OCI-LY7 (cell line): ENCODE data around the gene KSR1. TPM values are rescaled to one million over a fixed set of nuclear protein-coding genes. Genes with fewer than 3 reads are reported as not detected.

Experiments
- BruUV-seq: library from RNA; stranded (reverse); fragments of 400-500 nt; replicated peaks from 2 replicates; lab custom pipeline; 2021; lab: Mats Ljungman, UMichigan
- CTCF ChIA-PET: fragments of 300-600 bp; sonication (Branson Sonifier 250); formaldehyde crosslinking; loops from one replicate; lab custom pipeline; 2022; ENCODE audit warnings: antibody characterized with exemption; ENCODE audit not compliant: unreplicated experiment; lab: Charles Lee
- POLR2A ChIA-PET: fragments of 300-600 bp; sonication (Branson Sonifier 250); formaldehyde crosslinking; loops from one replicate; lab custom pipeline; 2022; ENCODE audit warnings: antibody characterized with exemption; lab: Charles Lee
- DNase-seq: peaks from one replicate; pipeline ENCODE4 v3.0.0-alpha.2; 2015; ENCODE audit warnings: low spot score
- H2AFZ ChIP-seq: fragments of 200-600 bp; sonication (generic), shearing (Covaris generic); 2 replicates; pipeline ENCODE4 v1.6.1; 2014; ENCODE audit warnings: mild to moderate bottlenecking, antibody characterized with exemption, low read length, moderate library complexity
- H3K27ac ChIP-seq: fragments of 200-600 bp; sonication (generic); 2 replicates; pipeline ENCODE4 v1.5.1; 2014; ENCODE audit warnings: mixed run types, low read depth, mild to moderate bottlenecking, moderate library complexity, low read length, inconsistent platforms; ENCODE audit not compliant: poor library complexity, severe bottlenecking
- H3K36me3 ChIP-seq: fragments of 200-600 bp; sonication (generic); 2 replicates; pipeline ENCODE4 v1.6.1; 2014; ENCODE audit warnings: mild to moderate bottlenecking, antibody characterized with exemption, low read length, moderate library complexity, mixed read lengths; ENCODE audit not compliant: insufficient read depth
- H3K4me1 ChIP-seq: fragments of 200-600 bp; sonication (generic); 2 replicates; pipeline ENCODE4 v1.5.1; 2014; ENCODE audit warnings: mild to moderate bottlenecking, low read length; ENCODE audit not compliant: insufficient read depth, poor library complexity, severe bottlenecking
- H3K4me2 ChIP-seq: fragments of 200-600 bp; sonication (generic); 2 replicates; pipeline ENCODE4 v1.6.1; 2014; ENCODE audit warnings: mild to moderate bottlenecking, low read length
- H3K4me3 ChIP-seq: fragments of 200-600 bp; sonication (generic); 2 replicates; pipeline ENCODE4 v1.5.1; 2014; ENCODE audit warnings: mild to moderate bottlenecking, low read depth, low read length; ENCODE audit not compliant: poor library complexity, severe bottlenecking
- H3K79me2 ChIP-seq: fragments of 200-600 bp; sonication (generic); 2 replicates; pipeline ENCODE4 v1.6.1; 2016; ENCODE audit warnings: low read depth, mild to moderate bottlenecking, low read length, moderate library complexity, mixed read lengths; ENCODE audit not compliant: insufficient read depth
- H3K9me2 ChIP-seq: fragments of 200-600 bp; sonication (generic); 2 replicates; pipeline ENCODE4 v1.6.1; 2016; ENCODE audit warnings: mild to moderate bottlenecking, low read length, mixed read lengths; ENCODE audit not compliant: insufficient read depth
- H3K9me3 ChIP-seq: fragments of 200-600 bp; sonication (generic); 2 replicates; pipeline ENCODE4 v1.6.1; 2014; ENCODE audit warnings: mild to moderate bottlenecking, mixed run types, low read length, mixed read lengths
- H4K20me1 ChIP-seq: fragments of 200-600 bp; sonication (generic); 2 replicates; pipeline ENCODE4 v1.6.1; 2014; ENCODE audit warnings: mild to moderate bottlenecking, antibody characterized with exemption, low read length, moderate library complexity, mixed read lengths; ENCODE audit not compliant: insufficient read depth
- CTCF ChIP-seq: fragments of 200-600 bp; sonication (generic); conservative IDR thresholded peaks from 2 replicates; pipeline ENCODE4 v1.5.1; 2014; ENCODE audit warnings: mild to moderate bottlenecking, antibody characterized with exemption, low read length, moderate library complexity, mixed read lengths
- EZH2phosphoT487 ChIP-seq: fragments of 200-600 bp; sonication (generic); IDR thresholded peaks from 2 replicates; pipeline ENCODE4 v1.6.1; 2018; ENCODE audit warnings: low read depth, borderline replicate concordance, mild to moderate bottlenecking, mixed run types, antibody characterized with exemption, low read length, moderate library complexity, mixed read lengths
- intact Hi-C: fragments of 100-400 bp; cut with micrococcal nuclease; formaldehyde crosslinking; loops from one replicate; pipeline ENCODE4 v1.10.0; 2022; ENCODE audit not compliant: unreplicated experiment
- total RNA-seq, 2 experiments: library from RNA; depleted of rRNA in 1 of 2; stranded (reverse); fragments of >200 nt in 1 of 2; shearing (Covaris generic) in 1 of 2; gene quantifications; 2 replicates each; pipeline ENCODE4 v1.2.3, GENCODE V29; 2014 to 2022

Gene KSR1
- total RNA-seq, 2 experiments from 2014 or later: 2.2 to 4.1 TPM

- Histone ChIP-seq H3K4me1 (no peaks in the 10 kb centered on the region), H3K27ac (no peak overlapping the region), H3K36me3 (no peaks in the 10 kb centered on the region), H3K4me2 (no peak overlapping the region), H3K9me3 (no peaks in the 10 kb centered on the region), H4K20me1 (no peaks in the 10 kb centered on the region), H3K79me2 (no peaks in the 10 kb centered on the region), H3K4me3 (no peak overlapping the region), H2AFZ (no peak overlapping the region), H3K9me2 (no peaks in the 10 kb centered on the region)
- ChIA-PET POLR2A (no interaction called here), CTCF (no interaction called here)
- DNase-seq: no peak
- TF ChIP-seq CTCF (no peak), EZH2phosphoT487 (no peak)
- intact Hi-C loops: no loop called here
- no TSS peak for BruUV-seq
Observed at GRCh38 chr17:27551701-27552248, 95.5 kb downstream of the KSR1 start.

- Histone ChIP-seq H3K36me3 (no peaks in the 10 kb centered on the region), H3K4me3 (no peak overlapping the region), H2AFZ (no peak overlapping the region), H3K4me2 (no peak overlapping the region), H3K79me2 (no peaks in the 10 kb centered on the region), H3K9me2 (no peaks in the 10 kb centered on the region), H4K20me1 (no peaks in the 10 kb centered on the region), H3K4me1 (no peaks in the 10 kb centered on the region), H3K27ac (no peak overlapping the region), H3K9me3 (no peaks in the 10 kb centered on the region)
- POLR2A ChIA-PET: no interaction called here
- no TSS peak for BruUV-seq
- CTCF ChIA-PET: no interaction called here
- TF ChIP-seq CTCF: no peak
- TF ChIP-seq EZH2phosphoT487: no peak
- no peak for DNase-seq
- intact Hi-C loops: no loop called here
Observed at GRCh38 chr17:27552276-27552732, 96.1 kb downstream of the KSR1 start.

- DNase-seq: no peak
- ChIA-PET POLR2A (interaction anchor here (1.1 kb wide), 1 partner anchor 8 kb away, joined by 3 read pairs; no protein-coding TSS in a partner anchor), CTCF (no interaction called here)
- Histone ChIP-seq H3K4me2 (no peak overlapping the region), H3K27ac (no peak overlapping the region), H2AFZ (no peak overlapping the region), H4K20me1 (no peaks in the 10 kb centered on the region), H3K4me1 (no peaks in the 10 kb centered on the region), H3K4me3 (no peak overlapping the region), H3K79me2 (no peaks in the 10 kb centered on the region), H3K9me2 (no peaks in the 10 kb centered on the region), H3K9me3 (no peaks in the 10 kb centered on the region), H3K36me3 (no peaks in the 10 kb centered on the region)
- intact Hi-C loops: no loop called here
- TF ChIP-seq CTCF (no peak), EZH2phosphoT487 (no peak)
- no TSS peak for BruUV-seq
Observed at GRCh38 chr17:27553019-27553511, 96.8 kb downstream of the KSR1 start.
